NCI-H2171 (cell line): Measurements from ENCODE around the gene GPX7.

Experiments used
- DNase-seq: peaks from one replicate; lab custom pipeline; 2025; lab: John Stamatoyannopoulos, UW

Gene GPX7

GRCh38 chr1:52629325-52629643 is 27.1 kb downstream of the GPX7 start:
- DNase-seq: no peak

- DNase-seq: no peak
Observed at GRCh38 chr1:52629667-52630066, 27.5 kb downstream of the GPX7 start.

- DNase-seq: no peak
Observed at GRCh38 chr1:52631759-52632331, 29.7 kb downstream of the GPX7 start.

- no peak for DNase-seq
Observed at GRCh38 chr1:52632732-52633290, 30.6 kb downstream of the GPX7 start, which contains the start of gene SHISAL2A. Gene SHISAL2A, plus strand, starts transcription at chr1:52633168. Its CDS starts 326 bp downstream, at chr1:52633494.

GRCh38 chr1:52633291-52633754 is 31.2 kb downstream of the GPX7 start:
- no peak for DNase-seq

GRCh38 chr1:52634111-52634510 is 31.9 kb downstream of the GPX7 start:
- DNase-seq: no peak

GRCh38 chr1:52635321-52636089 is 33.3 kb downstream of the GPX7 start:
- DNase-seq: no peak

- DNase-seq: no peak
Observed at GRCh38 chr1:52636721-52637695, 34.8 kb downstream of the GPX7 start.

- no peak for DNase-seq
Observed at GRCh38 chr1:52637946-52638345, 35.8 kb downstream of the GPX7 start.

GRCh38 chr1:52640697-52641096 is 38.5 kb downstream of the GPX7 start:
- peak; percentile 93 for DNase-seq

- DNase-seq: peak; percentile 37
Observed at GRCh38 chr1:52641307-52641706, 39.1 kb downstream of the GPX7 start.

GRCh38 chr1:52645261-52645660 is 43.1 kb downstream of the GPX7 start:
- no peak for DNase-seq

GRCh38 chr1:52651904-52652303 is 49.7 kb downstream of the GPX7 start:
- DNase-seq: no peak

GRCh38 chr1:52653207-52653849 is 51.2 kb downstream of the GPX7 start:
- DNase-seq: no peak

- no peak for DNase-seq
Observed at GRCh38 chr1:52654063-52654462, 51.9 kb downstream of the GPX7 start.

- no peak for DNase-seq
Observed at GRCh38 chr1:52657702-52658101, 55.5 kb downstream of the GPX7 start.
